Measurements from ENCODE around the gene SH3RF1. TPM values are rescaled to one million over a fixed set of nuclear protein-coding genes. Genes with fewer than 3 reads are reported as not detected.

SH3RF1 gene
- total RNA-seq, 1 experiment from 2014 or later = 16.6 TPM

GRCh38 chr4:169079942-169080827 lies 190.6 kb downstream of the SH3RF1 start:
- CTCF ChIA-PET = no interaction called here
- H3K27ac Mint-ChIP-seq = no peak overlapping the region

DNA sequence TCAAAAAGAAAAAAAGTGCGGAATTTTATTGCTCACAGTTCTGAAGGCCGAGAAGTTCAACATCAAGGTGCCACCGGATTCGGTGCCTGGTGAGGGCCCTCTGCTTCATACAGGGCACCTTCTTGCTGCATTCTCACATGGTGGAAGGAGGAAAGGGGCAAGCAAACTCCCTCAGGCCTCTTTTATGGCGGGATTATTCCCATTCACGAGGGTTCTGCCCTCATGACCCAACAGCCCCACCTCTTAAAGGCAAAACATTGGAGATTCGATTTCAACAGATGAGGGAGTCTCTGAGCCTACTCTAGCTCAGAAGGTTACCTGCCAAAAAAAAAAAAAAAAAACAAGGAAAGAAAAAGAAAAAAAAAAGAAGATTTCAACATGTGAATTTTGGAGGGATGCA lies 196.6 kb downstream of the SH3RF1 start:
- H3K4me1 Mint-ChIP-seq = peaks cover 37% of the 10 kb centered on the region
- TF ChIP-seq ZNF425 (CRISPR knock-in tag; conservative IDR thresholded peaks at IDR 0.05) (no peak), ARID4B (CRISPR knock-in tag; IDR thresholded peaks at IDR 0.05; ENCODE audit: borderline replicate concordance) (no peak), SOX15 (CRISPR knock-in tag; IDR thresholded peaks at IDR 0.05) (no peak)
- TF ChIP-seq, protein P1, sequence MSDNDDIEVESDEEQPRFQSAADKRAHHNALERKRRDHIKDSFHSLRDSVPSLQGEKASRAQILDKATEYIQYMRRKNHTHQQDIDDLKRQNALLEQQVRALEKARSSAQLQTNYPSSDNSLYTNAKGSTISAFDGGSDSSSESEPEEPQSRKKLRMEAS (CRISPR knock-in tag; IDR thresholded peaks at IDR 0.05) = no peak
- H3K27me3 Mint-ChIP-seq (ENCODE audit: low read depth) = no peaks in the 10 kb centered on the region
- H3K4me3 Mint-ChIP-seq = no peak overlapping the region
- ChIA-PET CTCF (interaction anchor here (0.7 to 2.0 kb wide), 3 partner anchors 48 to 287 kb away, joined by 3 to 8 read pairs (median 3); no protein-coding TSS in a partner anchor), POLR2A (interaction anchor here (0.6 kb wide), 2 partner anchors 128 to 206 kb away, joined by 3 read pairs; no protein-coding TSS in a partner anchor)
- no peaks in the 10 kb centered on the region for H3K9me3 Mint-ChIP-seq
- ATAC-seq (no peak), DNase-seq (ENCODE audit: low spot score) (no peak)
- H3K27ac Mint-ChIP-seq = no peak overlapping the region
- H3K36me3 Mint-ChIP-seq = no peaks in the 10 kb centered on the region

More at GRCh38 chr4:169079942-169080827, 190.6 kb downstream of the SH3RF1 start:
- H3K27me3 Mint-ChIP-seq (ENCODE audit: low read depth) = no peaks in the 10 kb centered on the region
- H3K4me3 Mint-ChIP-seq = no peak overlapping the region
- no peaks in the 10 kb centered on the region; the same call in 1 of the 2 replicates for H3K4me1 Mint-ChIP-seq
- DNase-seq (ENCODE audit: low spot score) (no peak), ATAC-seq (peak; percentile 60)
- H3K9me3 Mint-ChIP-seq = 0 out of 2 replicates have a peak, but pooled peaks cover 4% of the 10 kb centered on the region
- TF ChIP-seq ELF4 (CRISPR knock-in tag; IDR thresholded peaks at IDR 0.05; ENCODE audit: low read depth) (no peak), GABPB1 (CRISPR knock-in tag; IDR thresholded peaks at IDR 0.05) (peak; percentile 51; the same call in 1 of the 2 replicates)
- H3K36me3 Mint-ChIP-seq = no peaks in the 10 kb centered on the region
- POLR2A ChIA-PET = no interaction called here

DNA sequence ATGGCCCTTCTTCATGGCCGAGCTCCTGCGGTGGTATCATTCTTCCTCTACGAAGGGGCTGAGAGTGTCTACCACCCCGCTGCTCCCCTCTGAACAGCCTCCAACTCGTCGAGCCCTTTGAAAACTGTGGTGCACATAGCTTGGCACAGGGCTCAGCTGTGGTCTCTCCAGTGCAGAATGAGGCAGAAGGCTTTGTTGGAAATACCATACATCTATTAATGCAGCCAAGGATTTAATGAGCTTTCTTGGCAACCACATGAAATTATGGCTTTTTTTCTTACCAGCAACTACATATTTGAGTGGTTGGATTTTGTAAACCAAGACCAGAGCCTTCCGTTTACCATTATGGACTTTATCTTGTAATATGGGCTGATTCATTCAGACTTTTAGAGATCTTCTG lies 199.0 kb downstream of the SH3RF1 start:
- H3K4me1 Mint-ChIP-seq = peaks cover 46% of the 10 kb centered on the region
- H3K4me3 Mint-ChIP-seq = no peak overlapping the region
- POLR2A ChIA-PET = no interaction called here
- DNase-seq (ENCODE audit: low spot score) (no peak), ATAC-seq (no peak)
- no peaks in the 10 kb centered on the region for H3K9me3 Mint-ChIP-seq
- peak overlapping the region; percentile 89 for H3K27ac Mint-ChIP-seq
- CTCF ChIA-PET = interaction anchor here (1.5 to 2.2 kb wide), 2 partner anchors 61 to 129 kb away, joined by 3 to 7 read pairs; partner anchors contain the start of gene CBR4
- no peaks in the 10 kb centered on the region for H3K36me3 Mint-ChIP-seq
- H3K27me3 Mint-ChIP-seq (ENCODE audit: low read depth) = no peaks in the 10 kb centered on the region
- TF ChIP-seq, protein P2, sequence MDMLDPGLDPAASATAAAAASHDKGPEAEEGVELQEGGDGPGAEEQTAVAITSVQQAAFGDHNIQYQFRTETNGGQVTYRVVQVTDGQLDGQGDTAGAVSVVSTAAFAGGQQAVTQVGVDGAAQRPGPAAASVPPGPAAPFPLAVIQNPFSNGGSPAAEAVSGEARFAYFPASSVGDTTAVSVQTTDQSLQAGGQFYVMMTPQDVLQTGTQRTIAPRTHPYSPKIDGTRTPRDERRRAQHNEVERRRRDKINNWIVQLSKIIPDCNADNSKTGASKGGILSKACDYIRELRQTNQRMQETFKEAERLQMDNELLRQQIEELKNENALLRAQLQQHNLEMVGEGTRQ (CRISPR knock-in tag; IDR thresholded peaks at IDR 0.05) = no peak
- TF ChIP-seq ZNF416 (CRISPR knock-in tag; IDR thresholded peaks at IDR 0.05) (no peak), TEAD4 (CRISPR knock-in tag; IDR thresholded peaks at IDR 0.05) (no peak), ZNF121 (CRISPR knock-in tag; IDR thresholded peaks at IDR 0.05) (no peak), ERG (CRISPR knock-in tag; IDR thresholded peaks at IDR 0.05) (no peak), ZNF423 (CRISPR knock-in tag; IDR thresholded peaks at IDR 0.05) (no peak), FOXK1 (CRISPR knock-in tag; IDR thresholded peaks at IDR 0.05) (no peak), AFF4 (CRISPR knock-in tag; IDR thresholded peaks at IDR 0.05; ENCODE audit: borderline replicate concordance) (no peak), GABPB1 (CRISPR knock-in tag; IDR thresholded peaks at IDR 0.05) (no peak)
